HFFc6 (cell line): Measurements from ENCODE around the gene IFI27. TPM values are rescaled to one million over a fixed set of nuclear protein-coding genes. Genes with fewer than 3 reads are reported as not detected.
A peak's percentile ranks its signal among the peaks of the same experiment; 100 is the strongest.

Experiments
- DNase-seq: peaks from one replicate; pipeline ENCODE4 v3.0.0-alpha.2; 2018
- H3K27ac Mint-ChIP-seq: 2 replicates; pipeline ENCODE4 v1.8.0; 2020; ENCODE audit warnings: mild to moderate bottlenecking, mixed read lengths
- H3K27me3 Mint-ChIP-seq: 2 replicates; pipeline ENCODE4 v1.8.0; 2021; ENCODE audit warnings: mild to moderate bottlenecking, moderate library complexity, mixed read lengths; ENCODE audit not compliant: insufficient read depth
- H3K36me3 Mint-ChIP-seq: 2 replicates; pipeline ENCODE4 v1.8.0; 2021; ENCODE audit warnings: low read depth, mixed read lengths
- H3K4me1 Mint-ChIP-seq: 2 replicates; pipeline ENCODE4 v1.8.0; 2020; ENCODE audit warnings: low read depth, mixed read lengths
- H3K4me3 Mint-ChIP-seq: 2 replicates; pipeline ENCODE4 v1.8.0; 2020; ENCODE audit warnings: mild to moderate bottlenecking, moderate library complexity, mixed read lengths
- H3K9me3 Mint-ChIP-seq: 2 replicates; pipeline ENCODE4 v1.8.0; 2020; ENCODE audit warnings: mild to moderate bottlenecking, mixed read lengths
- total RNA-seq, 6 experiments: library from RNA; stranded (reverse); fragmentation: NEBNext Ultra II Directional; extraction: Animal tissue kit (Norgen Biotek cat#: 25700); gene quantifications; 2 replicates in 1 of 6; 3 replicates in 5 of 6; pipeline ENCODE4 v1.2.3, GENCODE V29; 2021
- TF ChIP-seq, protein P1 (sequence below): fragments of 200-600 bp; sonication (generic); IDR thresholded peaks from 2 replicates; pipeline ENCODE4 v1.5.0; 2021; ENCODE audit warnings: antibody characterized with exemption, mild to moderate bottlenecking

The IFI27 gene
- total RNA-seq, 6 experiments from 2014 or later: 0.29 to 0.46 TPM; not detected in 4

DNA sequence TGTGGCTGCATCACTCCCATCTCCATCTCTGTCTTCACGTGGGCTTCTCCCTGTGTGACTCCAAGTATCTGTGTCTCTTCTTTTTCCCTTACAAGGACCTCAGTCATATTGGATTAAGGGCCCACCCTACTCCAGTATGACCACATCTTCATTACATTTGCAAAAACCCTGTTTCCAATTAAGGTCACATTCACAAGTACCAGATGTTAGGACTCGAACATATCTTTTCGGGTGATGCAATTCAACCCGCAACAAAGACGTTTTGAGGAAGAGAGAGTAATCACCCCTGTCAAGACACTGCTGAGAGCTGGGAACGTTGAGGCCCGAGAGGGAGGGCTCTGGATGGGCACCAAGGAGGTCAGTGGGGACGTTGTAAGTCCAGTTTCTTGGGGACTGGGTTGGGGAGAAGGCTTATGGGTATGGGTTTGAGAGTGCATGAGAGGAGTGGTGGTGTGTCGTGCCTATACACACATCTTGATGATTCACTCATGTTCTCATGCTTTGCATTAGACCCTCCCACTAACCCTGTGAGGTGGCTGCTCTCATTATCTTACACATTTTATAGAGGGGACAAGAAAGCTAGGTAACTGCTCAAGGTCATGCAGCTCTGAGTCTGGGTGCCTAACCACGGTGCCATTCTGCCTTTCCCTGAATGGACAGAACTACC lies 12.1 kb upstream of the IFI27 start:
- Mint-ChIP-seq H3K36me3 (peaks cover 12% of the 10 kb centered on the region), H3K9me3 (no peaks in the 10 kb centered on the region), H3K4me3 (no peak overlapping the region), H3K27ac (no peak overlapping the region), H3K4me1 (peaks cover 31% of the 10 kb centered on the region), H3K27me3 (no peaks in the 10 kb centered on the region; the same call in 1 of the 2 replicates)
- TF ChIP-seq, protein P1, sequence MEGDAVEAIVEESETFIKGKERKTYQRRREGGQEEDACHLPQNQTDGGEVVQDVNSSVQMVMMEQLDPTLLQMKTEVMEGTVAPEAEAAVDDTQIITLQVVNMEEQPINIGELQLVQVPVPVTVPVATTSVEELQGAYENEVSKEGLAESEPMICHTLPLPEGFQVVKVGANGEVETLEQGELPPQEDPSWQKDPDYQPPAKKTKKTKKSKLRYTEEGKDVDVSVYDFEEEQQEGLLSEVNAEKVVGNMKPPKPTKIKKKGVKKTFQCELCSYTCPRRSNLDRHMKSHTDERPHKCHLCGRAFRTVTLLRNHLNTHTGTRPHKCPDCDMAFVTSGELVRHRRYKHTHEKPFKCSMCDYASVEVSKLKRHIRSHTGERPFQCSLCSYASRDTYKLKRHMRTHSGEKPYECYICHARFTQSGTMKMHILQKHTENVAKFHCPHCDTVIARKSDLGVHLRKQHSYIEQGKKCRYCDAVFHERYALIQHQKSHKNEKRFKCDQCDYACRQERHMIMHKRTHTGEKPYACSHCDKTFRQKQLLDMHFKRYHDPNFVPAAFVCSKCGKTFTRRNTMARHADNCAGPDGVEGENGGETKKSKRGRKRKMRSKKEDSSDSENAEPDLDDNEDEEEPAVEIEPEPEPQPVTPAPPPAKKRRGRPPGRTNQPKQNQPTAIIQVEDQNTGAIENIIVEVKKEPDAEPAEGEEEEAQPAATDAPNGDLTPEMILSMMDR: no peak
- DNase-seq: no peak

DNA sequence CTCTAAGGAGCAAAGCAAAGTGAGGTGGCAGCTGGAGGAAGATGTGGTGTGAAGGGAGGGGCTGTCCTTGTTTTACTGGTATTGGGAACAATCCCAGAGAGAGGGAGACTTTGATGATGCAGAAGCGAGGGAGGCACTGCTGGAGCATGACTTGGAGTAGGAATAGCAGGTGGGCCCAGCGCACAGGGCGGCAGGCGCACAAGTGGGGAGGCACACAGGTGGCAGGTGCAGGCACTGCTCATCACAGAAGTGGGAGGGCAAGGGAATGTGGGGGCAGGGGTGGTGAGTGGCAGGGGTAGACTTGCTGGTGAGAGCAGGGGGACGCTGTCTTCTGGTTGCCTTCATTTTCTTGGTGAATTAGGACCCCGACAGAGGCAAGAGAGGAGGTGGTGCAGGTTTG lies 11.5 kb upstream of the IFI27 start:
- DNase-seq: no peak
- Mint-ChIP-seq H3K4me1 (peaks cover 31% of the 10 kb centered on the region), H3K27me3 (no peaks in the 10 kb centered on the region; the same call in 1 of the 2 replicates), H3K9me3 (no peaks in the 10 kb centered on the region), H3K4me3 (no peak overlapping the region), H3K27ac (no peak overlapping the region), H3K36me3 (peaks cover 8% of the 10 kb centered on the region)
- TF ChIP-seq, protein P1: no peak

DNA sequence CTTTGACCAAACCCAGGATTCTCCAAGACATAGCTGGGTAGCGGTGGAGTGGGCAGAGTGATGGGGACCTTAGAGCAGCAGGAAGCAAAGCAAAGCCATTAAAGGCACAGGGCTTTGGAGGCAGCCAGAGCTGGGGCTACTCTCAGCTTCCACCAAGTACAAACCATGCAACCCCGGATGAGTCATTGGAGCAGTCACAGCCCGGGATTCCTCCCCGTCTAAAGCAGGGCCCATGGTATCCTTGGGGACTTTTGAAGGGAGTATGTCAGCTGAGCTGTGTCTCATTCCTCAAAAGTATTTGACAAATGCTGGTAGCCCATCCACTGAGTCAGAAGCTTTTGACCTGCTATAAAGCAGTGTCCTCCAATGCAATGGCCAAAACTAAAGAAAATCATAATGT lies 9.7 kb upstream of the IFI27 start:
- H3K36me3 Mint-ChIP-seq: peaks cover 8% of the 10 kb centered on the region
- no peaks in the 10 kb centered on the region for H3K9me3 Mint-ChIP-seq
- peaks cover 31% of the 10 kb centered on the region for H3K4me1 Mint-ChIP-seq
- peak; percentile 83 for DNase-seq
- H3K4me3 Mint-ChIP-seq: no peak overlapping the region
- H3K27ac Mint-ChIP-seq: peak overlapping the region; percentile 78
- TF ChIP-seq, protein P1: no peak
- H3K27me3 Mint-ChIP-seq: no peaks in the 10 kb centered on the region; the same call in none of the 2 replicates

DNA sequence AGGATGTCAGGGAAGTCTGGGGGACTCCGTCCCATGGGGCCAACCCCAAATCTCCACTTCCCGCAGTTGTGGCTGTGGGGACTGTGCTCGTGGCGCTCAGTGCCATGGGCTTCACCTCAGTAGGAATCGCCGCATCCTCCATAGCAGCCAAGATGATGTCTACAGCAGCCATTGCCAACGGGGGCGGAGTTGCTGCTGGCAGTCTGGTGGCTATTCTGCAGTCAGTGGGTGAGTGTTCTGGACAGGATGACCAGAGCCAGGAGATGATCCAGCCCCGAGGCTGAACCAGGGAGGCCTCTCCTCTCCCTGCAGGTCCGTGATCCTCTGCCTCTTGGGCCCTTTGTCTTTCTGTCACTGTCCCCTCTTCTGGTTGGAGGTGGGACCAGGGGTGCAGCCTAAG lies 8.8 kb upstream of the IFI27 start:
- no peak overlapping the region for H3K4me3 Mint-ChIP-seq
- peaks cover 8% of the 10 kb centered on the region for H3K36me3 Mint-ChIP-seq
- H3K27ac Mint-ChIP-seq: no peak overlapping the region
- H3K9me3 Mint-ChIP-seq: no peaks in the 10 kb centered on the region
- H3K27me3 Mint-ChIP-seq: no peaks in the 10 kb centered on the region; the same call in none of the 2 replicates
- peaks cover 31% of the 10 kb centered on the region for H3K4me1 Mint-ChIP-seq
- DNase-seq: no peak
- TF ChIP-seq, protein P1: no peak

DNA sequence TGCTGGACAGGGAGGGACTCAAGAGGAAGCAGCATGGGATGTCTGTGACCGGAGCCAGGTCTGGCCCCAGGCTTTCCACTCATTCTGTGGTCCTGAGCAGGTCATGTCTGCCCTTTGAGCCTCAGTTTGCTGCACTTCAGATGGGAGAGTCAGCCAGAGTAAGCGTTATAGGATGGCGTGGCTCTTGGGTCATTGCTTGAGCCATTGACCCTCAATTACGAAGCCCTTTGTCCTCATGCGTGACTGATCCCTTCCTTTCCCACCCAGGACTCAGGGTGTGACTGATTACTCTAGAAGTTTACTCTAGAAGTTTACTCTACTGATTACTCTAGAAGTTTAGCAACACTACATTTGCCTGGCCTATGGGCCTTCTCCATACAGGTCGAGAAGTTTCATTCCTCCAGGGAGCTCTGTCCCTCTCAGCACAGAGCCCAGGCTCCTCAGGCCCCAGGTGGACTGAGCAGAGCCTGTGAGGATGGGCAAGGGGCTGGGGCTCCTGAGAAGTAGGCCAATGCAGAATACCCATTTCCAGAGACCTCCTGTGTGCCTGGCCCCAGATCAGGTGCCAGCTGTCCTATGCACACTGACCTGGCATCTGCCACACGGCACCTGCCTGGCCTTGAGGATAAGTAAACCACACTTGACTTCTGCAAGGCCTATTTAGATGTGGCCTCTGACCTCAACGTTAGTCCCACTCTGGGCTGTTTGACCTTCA lies 7.6 kb upstream of the IFI27 start:
- TF ChIP-seq, protein P1: no peak
- no peaks in the 10 kb centered on the region; the same call in 1 of the 2 replicates for H3K36me3 Mint-ChIP-seq
- DNase-seq: no peak
- no peak overlapping the region for H3K27ac Mint-ChIP-seq
- H3K4me3 Mint-ChIP-seq: no peak overlapping the region
- no peaks in the 10 kb centered on the region; the same call in none of the 2 replicates for H3K27me3 Mint-ChIP-seq
- H3K4me1 Mint-ChIP-seq: peaks cover 31% of the 10 kb centered on the region
- no peaks in the 10 kb centered on the region for H3K9me3 Mint-ChIP-seq
